Stimulated activated memory B cell treated with anti-CD40 and anti-IgM and Interleukin-4, amounts not matched to agents 10 μg/mL and 1 μg/mL and 100 μg/mL, for 72 hours (primary cell): Measurements from ENCODE around the gene WNK1.
"Not testable (repeated sequence)": the region's sequence is repeated elsewhere in the genome, so short reads cannot be mapped to it uniquely, and the experiment has no call there.

Experiments used
- ATAC-seq: fragments of 150-1000 bp; cut with Tn5 transposase; 2 replicates; pipeline ENCODE4 v1.10.0; 2021
- H3K27ac Mint-ChIP-seq: one replicate; pipeline ENCODE4 v1.8.0; 2022; ENCODE audit warnings: mild to moderate bottlenecking, mixed read lengths
- H3K27me3 Mint-ChIP-seq: one replicate; pipeline ENCODE4 v1.8.0; 2022; ENCODE audit warnings: mixed read lengths
- H3K36me3 Mint-ChIP-seq: one replicate; pipeline ENCODE4 v1.8.0; 2022; ENCODE audit warnings: mixed read lengths
- H3K4me1 Mint-ChIP-seq: one replicate; pipeline ENCODE4 v1.8.0; 2022; ENCODE audit warnings: mixed read lengths
- H3K4me3 Mint-ChIP-seq: one replicate; pipeline ENCODE4 v1.8.0; 2022; ENCODE audit warnings: mild to moderate bottlenecking, moderate library complexity, mixed read lengths
- H3K9me3 Mint-ChIP-seq: one replicate; pipeline ENCODE4 v1.8.0; 2022; ENCODE audit warnings: mixed read lengths

Gene WNK1

DNA sequence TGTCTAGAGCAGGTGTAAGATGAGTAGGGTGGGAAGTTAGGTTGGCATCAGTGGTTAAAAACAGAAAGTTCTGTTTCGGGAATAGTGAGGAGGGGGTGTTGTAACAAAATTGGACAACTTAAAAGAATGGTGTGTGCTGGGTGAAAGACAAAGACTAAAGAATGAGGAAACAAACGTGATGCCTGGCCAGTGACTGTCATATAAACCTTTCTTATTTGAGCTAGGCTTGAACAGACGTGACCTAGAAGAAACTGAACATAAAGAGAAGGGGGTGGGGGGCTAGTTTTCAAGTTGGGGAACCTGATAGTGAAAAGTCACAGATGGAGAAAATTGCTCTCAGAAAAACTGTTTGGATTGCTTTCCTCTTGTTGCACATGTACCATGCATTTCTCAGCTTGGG is 157.5 kb downstream of the WNK1 start:
- no peak overlapping the region for H3K4me3 Mint-ChIP-seq
- peaks cover 52% of the 10 kb centered on the region for H3K36me3 Mint-ChIP-seq
- no peaks in the 10 kb centered on the region for H3K9me3 Mint-ChIP-seq
- H3K27me3 Mint-ChIP-seq = no peaks in the 10 kb centered on the region
- peaks cover 13% of the 10 kb centered on the region for H3K4me1 Mint-ChIP-seq
- H3K27ac Mint-ChIP-seq = peak overlapping the region; percentile 0
- ATAC-seq = no peak

DNA sequence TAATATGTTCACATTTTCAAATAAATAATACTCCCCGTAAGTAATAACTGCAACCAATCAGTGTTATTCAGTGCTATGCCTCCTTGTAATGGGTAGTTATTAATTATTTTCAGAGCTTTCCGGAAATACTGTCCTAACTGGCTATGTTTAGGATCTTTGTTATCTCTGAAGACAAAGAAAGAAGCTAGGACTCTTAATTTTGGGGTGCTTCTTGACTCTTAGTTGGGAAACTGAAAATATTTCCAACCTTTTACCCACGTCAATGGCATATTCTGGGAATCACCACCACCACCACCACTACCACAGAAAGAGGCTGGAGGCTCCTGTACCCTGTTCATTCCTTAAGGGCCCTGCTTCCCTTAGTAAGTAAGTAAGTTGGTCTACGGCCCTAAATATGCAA is 158.0 kb downstream of the WNK1 start:
- Mint-ChIP-seq H3K27ac (peak overlapping the region; percentile 0), H3K36me3 (peaks cover 48% of the 10 kb centered on the region), H3K9me3 (no peaks in the 10 kb centered on the region), H3K4me3 (no peak overlapping the region), H3K4me1 (peaks cover 16% of the 10 kb centered on the region), H3K27me3 (no peaks in the 10 kb centered on the region)
- no peak for ATAC-seq

DNA sequence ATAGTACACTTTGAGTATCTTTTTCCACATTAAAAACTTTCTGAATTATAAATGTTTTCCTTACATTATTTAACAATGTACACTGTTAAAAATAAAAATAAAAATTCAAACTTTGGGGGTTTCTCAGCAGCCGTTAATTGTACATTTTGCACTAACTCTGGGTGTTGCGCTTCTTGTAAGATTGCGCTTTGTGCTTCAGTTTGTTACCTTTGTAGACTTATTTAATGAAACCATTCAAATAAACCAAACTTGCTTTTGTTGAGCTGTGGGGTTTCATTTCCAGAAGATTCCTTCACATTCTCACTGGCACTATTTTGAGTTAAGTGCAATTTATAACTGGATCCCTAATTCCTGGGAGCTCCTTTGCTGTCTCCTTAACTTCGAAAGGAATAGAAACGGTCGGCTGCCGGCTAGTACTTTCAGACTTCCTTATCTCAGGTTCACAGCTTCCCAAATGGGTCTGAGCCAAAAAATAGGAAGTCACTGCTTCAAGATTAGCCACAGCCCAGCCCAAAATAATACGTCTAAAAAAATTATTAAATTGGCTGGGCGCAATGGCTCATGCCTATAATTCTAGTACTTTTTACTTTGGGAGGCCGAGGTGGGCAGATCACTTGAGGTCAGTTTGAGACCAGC is 158.9 kb downstream of the WNK1 start:
- Mint-ChIP-seq H3K4me1 (peaks cover 20% of the 10 kb centered on the region), H3K4me3 (no peak overlapping the region), H3K36me3 (peaks cover 44% of the 10 kb centered on the region), H3K27me3 (no peaks in the 10 kb centered on the region), H3K9me3 (no peaks in the 10 kb centered on the region), H3K27ac (no peak overlapping the region)
- no peak for ATAC-seq

DNA sequence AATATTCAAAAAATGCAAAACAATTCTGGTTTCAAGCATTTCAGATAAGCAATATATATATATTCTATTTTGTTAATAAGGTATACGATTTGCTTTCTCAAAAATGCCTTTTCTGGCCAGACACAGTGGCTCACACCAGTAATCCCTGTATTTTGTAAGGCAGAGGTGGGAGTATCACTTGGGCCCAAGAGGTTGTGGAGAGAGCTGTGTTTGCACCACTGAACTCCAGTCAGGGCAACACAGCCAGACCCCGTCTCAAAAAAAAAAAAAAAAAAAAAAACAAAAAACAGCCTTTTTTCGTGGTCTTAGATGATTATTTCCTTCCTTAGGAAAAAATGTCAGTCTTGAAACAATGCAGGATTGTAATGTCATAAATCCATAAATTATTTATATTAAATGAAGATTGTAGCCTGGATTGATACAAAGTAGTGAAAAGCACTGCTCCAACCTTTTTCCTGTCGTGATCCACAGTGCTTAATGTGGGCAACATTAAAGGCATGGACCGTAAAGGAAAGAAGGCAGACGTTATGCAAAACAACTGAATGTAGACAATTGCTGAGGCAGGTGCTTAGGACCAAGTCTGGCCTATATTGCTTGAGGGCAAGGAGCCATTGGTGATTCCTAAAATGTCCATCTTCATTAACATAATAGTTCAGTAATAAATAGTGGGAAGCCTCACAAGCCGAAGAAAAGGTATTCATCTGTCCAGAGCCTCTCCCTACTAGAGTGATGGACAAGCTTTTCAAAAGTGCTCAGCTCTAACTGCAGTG is 160.3 kb downstream of the WNK1 start:
- Mint-ChIP-seq H3K27ac (no peak overlapping the region), H3K9me3 (no peaks in the 10 kb centered on the region), H3K36me3 (peaks cover 44% of the 10 kb centered on the region), H3K4me3 (no peak overlapping the region), H3K27me3 (no peaks in the 10 kb centered on the region), H3K4me1 (peaks cover 22% of the 10 kb centered on the region)
- ATAC-seq = no peak

DNA sequence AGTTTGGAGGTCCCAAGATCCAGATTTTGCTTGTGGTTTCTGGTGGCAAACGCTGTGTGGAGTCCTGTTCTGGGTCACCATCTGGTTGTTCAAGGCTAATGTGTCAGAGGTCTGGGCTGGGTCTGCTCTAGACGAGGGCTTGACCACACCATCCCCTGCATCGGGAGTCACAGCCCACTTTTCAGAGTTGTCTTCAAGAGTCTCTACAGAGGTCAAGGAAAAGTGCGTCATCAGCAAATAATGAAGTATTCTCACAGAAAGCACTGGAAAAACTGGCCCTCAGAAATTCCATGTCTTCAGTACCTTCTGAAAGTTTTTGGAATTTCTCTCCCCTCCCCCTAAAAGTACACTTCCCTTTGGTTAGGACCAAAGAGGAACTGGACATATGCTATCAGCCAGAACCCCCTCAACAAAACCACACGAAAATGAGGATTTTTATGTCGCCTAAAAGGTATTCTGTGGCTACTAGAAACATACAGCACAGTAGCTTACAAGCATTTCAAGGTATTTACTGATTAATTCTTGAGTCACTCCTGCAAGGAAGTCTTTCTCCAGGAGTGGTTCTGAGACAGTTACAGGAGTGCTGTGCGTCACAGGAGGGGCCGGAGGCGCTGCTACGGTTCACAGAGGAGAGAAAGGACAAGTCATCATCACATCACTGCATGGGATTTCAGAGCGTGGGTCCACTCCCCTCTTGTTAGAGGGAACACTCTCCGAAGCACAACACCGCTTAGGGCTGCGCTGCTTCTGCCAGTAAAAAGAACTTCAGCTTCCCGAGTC is 161.7 kb downstream of the WNK1 start:
- no peaks in the 10 kb centered on the region for H3K9me3 Mint-ChIP-seq
- ATAC-seq = no peak

DNA sequence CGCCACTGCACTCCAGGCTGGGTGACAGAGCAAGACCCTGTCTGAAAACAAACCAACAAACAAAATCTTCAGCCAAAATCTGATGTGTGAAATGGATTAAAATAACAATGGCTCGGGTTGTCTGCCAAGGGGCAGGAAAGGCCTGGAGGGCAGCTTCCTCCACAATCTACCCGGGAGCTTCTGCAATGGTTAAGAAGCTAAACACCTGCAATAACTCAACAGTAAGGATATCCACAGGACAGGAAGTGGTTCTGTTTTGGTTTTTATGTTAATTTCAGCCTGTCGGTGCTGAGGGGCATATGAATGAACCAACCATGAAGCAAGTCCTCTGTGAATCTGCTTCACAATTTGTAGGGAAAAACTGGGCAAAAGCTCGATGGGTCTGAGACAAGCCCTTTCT is 162.7 kb downstream of the WNK1 start:
- H3K4me1 Mint-ChIP-seq = peaks cover 22% of the 10 kb centered on the region
- no peaks in the 10 kb centered on the region for H3K27me3 Mint-ChIP-seq
- H3K27ac Mint-ChIP-seq = peak overlapping the region; percentile 23
- H3K9me3 Mint-ChIP-seq = no peaks in the 10 kb centered on the region
- H3K36me3 Mint-ChIP-seq = peaks cover 42% of the 10 kb centered on the region
- H3K4me3 Mint-ChIP-seq = no peak overlapping the region
- no peak for ATAC-seq

More for the DNA sequence above, 161.7 kb downstream of the WNK1 start:
- Mint-ChIP-seq H3K27me3 (no peaks in the 10 kb centered on the region), H3K27ac (peak overlapping the region; percentile 23), H3K4me1 (peaks cover 22% of the 10 kb centered on the region), H3K36me3 (peaks cover 48% of the 10 kb centered on the region), H3K4me3 (no peak overlapping the region)

DNA sequence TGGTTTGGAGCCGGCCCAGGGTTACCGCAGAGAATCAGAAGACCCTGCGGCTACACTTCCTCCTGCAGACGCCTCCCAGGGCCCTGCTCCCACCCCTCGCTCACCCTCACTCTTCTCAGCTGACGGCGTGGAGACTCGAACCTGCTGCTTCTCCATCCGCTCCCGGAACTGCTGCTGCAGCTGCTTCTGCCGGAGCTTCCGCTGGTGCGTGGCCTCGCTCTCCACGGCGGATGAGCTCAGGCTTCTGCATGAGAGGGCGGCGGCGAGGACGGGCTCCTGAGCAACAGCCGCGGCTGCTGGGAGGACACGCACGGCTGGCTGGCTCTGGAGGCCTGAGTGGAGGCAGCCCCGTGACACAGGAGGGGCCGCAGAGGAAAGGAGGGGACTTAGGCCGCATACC is 163.9 kb downstream of the WNK1 start:
- Mint-ChIP-seq H3K36me3 (peaks cover 53% of the 10 kb centered on the region), H3K4me3 (peak overlapping the region; percentile 49), H3K4me1 (peaks cover 22% of the 10 kb centered on the region), H3K27me3 (no peaks in the 10 kb centered on the region), H3K27ac (peak overlapping the region; percentile 74), H3K9me3 (no peaks in the 10 kb centered on the region)
- no peak for ATAC-seq

DNA sequence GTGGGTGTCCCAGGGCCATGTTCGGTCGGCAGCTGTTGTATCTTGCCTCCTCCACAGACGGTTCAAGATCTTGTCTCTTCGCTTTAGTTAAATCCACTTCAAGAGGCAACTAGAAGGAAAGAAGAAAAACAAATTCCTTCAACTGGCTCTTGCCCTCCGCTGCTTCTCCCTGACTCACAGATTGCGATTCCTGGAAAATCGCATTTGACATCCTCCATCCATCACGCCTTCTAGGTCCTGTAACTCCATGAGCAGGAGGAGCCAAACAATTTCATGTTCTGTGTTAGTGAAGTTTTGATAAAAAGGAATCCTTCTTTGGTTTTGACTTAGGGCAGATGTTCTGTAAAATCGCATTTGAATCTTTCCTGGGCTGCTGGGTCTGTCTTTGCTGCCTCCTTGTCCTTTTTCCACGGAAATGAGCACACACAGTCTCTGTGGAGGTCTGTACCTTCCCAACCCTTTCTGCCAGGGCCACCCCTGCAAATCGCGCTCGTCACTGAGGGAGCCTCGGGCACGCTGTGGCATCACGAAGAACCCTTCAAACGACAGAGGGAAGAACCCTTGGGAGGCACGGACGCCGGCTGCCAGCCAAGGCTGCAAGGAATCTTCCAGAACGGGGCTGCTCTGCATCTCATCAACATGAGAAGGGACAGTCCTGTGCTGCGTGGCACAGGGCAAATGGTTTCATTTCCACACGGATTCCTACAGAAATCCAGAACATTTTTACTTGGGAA is 164.5 kb downstream of the WNK1 start:
- Mint-ChIP-seq H3K4me3 (no peak overlapping the region), H3K9me3 (no peaks in the 10 kb centered on the region)

DNA sequence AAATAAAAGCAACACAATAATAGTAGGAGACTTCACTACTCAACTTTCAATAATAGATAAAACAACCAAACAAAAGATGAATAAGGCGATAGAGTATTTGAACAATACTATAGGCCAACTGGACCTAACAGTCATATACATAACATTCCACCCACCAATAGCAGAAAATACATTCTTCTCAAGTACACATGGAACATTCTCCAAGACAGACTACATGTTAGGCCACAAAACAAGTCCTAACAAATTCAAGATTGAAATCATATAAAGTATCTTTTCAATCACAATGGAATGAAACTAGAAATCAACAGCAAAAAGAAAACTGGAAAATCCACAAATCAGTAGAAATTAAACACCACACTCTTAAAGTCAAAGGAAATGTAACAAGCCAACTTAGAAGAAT is 168.3 kb downstream of the WNK1 start:
- peak overlapping the region; percentile 63 for H3K27ac Mint-ChIP-seq
- ATAC-seq = no peak
- peaks cover 60% of the 10 kb centered on the region for H3K36me3 Mint-ChIP-seq

More for the DNA sequence above, 164.5 kb downstream of the WNK1 start:
- peaks cover 22% of the 10 kb centered on the region for H3K4me1 Mint-ChIP-seq
- H3K27ac Mint-ChIP-seq = peak overlapping the region; percentile 74
- peaks cover 57% of the 10 kb centered on the region for H3K36me3 Mint-ChIP-seq
- ATAC-seq = no peak
- no peaks in the 10 kb centered on the region for H3K27me3 Mint-ChIP-seq

DNA sequence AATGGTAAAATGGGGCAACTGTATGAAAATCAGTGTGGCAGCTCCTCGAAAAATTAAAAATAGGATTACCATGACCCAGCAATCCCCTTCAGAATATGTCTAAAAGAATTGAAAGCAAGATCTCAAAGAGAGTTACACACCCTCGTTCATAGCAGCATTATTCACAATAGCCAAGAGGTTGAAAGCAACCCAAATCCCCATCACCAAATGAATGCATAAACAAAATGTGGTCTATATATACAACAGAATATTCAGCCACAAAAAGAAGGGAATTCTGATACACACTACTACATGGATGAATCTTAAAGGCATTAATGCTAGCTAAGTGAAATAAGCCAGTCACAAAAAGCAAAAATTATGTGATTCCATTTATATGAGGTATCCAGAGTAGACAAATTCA is 169.9 kb downstream of the WNK1 start:
- no peak for ATAC-seq
- Mint-ChIP-seq H3K4me3 (no peak overlapping the region), H3K9me3 (no peaks in the 10 kb centered on the region), H3K27ac (no peak overlapping the region), H3K36me3 (peaks cover 59% of the 10 kb centered on the region), H3K27me3 (no peaks in the 10 kb centered on the region), H3K4me1 (no peaks in the 10 kb centered on the region)

More for the DNA sequence above, 168.3 kb downstream of the WNK1 start:
- H3K4me3 Mint-ChIP-seq = no peak overlapping the region
- no peaks in the 10 kb centered on the region for H3K9me3 Mint-ChIP-seq
- no peaks in the 10 kb centered on the region for H3K27me3 Mint-ChIP-seq
- H3K4me1 Mint-ChIP-seq = peaks cover 6% of the 10 kb centered on the region

DNA sequence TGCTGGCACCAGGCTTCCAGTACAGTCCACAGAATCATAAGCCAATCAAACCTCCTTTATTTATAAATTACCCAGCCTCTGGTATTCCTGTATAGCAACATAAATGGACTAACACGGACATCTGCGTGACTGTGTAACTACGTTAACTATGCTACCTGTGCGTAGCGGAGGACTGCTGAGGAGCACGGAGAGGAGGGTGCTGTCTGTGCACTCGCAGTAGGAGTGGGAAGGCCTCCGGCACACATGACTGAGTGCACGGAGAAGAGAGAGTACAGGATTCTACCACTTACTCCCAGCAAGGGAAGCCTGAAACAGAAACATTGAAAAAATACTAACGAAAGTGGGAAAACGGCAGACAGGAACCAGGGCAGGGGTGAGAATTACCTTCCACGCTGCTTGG is 174.3 kb downstream of the WNK1 start:
- no peaks in the 10 kb centered on the region for H3K4me1 Mint-ChIP-seq
- H3K4me3 Mint-ChIP-seq = no peak overlapping the region
- no peaks in the 10 kb centered on the region for H3K27me3 Mint-ChIP-seq
- H3K36me3 Mint-ChIP-seq = peaks cover 54% of the 10 kb centered on the region
- ATAC-seq = no peak
- no peaks in the 10 kb centered on the region for H3K9me3 Mint-ChIP-seq
- H3K27ac Mint-ChIP-seq = no peak overlapping the region

DNA sequence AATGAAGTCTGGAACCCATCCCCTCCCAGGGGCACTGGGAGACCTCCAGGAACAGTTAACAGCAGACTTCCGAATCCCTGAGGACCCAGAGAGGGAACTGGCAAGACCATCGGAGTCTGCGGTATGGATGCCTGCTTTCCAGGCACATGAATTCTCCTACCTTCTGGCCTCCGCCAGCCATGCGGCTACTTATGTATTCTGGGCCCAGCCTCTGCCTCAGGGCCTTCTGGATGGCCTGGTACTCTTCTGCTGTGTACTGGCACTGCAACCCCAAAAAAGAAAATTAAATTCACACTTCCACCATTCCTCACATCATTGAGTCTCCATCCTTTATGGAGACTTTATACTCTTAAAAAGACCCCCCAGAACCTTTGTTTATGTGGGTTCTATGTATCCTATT is 178.7 kb downstream of the WNK1 start:
- Mint-ChIP-seq H3K27ac (peak overlapping the region; percentile 40), H3K9me3 (no peaks in the 10 kb centered on the region), H3K4me3 (no peak overlapping the region), H3K27me3 (no peaks in the 10 kb centered on the region), H3K4me1 (no peaks in the 10 kb centered on the region), H3K36me3 (peaks cover 43% of the 10 kb centered on the region)
- ATAC-seq = no peak

DNA sequence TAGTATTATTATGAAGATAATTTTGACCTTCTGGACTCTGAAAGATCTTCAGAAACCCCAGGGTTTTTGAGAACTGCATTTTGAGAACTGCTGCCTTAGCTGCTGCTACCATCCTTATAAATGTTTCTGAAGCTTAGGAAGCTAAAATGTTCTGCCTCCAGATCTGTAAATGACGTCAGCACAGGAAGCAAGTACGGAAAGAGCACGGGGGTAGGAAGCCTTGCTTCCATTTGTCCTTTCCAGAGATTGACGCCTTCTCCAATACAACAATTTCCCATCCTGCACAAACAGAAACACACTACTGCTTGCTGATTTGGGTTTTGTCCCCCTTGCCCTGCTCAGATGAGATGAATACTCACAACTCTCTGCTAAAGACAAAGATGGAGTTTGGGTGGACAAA is 179.2 kb downstream of the WNK1 start:
- no peaks in the 10 kb centered on the region for H3K27me3 Mint-ChIP-seq
- peak overlapping the region; percentile 40 for H3K27ac Mint-ChIP-seq
- no peaks in the 10 kb centered on the region for H3K4me1 Mint-ChIP-seq
- H3K9me3 Mint-ChIP-seq = no peaks in the 10 kb centered on the region
- no peak for ATAC-seq
- H3K4me3 Mint-ChIP-seq = no peak overlapping the region
- peaks cover 39% of the 10 kb centered on the region for H3K36me3 Mint-ChIP-seq

DNA sequence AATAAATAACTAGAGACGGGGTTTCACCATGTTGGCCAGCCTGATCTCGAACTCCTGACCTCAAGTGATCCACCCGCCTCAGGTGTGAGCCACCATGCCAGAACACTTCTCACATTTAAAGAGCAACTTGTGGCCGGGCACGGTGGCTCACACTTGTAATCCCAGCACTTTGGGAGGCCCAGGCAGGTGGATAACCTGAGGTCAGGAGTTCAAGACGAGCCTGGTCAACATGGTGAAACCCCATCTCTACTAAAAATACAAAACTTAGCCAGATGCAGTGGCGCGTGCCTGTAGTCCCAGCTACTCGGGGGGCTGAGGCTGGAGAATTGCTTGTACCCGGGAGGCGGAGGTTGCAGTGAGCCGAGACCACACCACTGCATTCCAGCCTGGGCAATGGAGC is 183.5 kb downstream of the WNK1 start:
- H3K36me3 Mint-ChIP-seq = peaks cover 57% of the 10 kb centered on the region

More for the DNA sequence above, 183.5 kb downstream of the WNK1 start:
- not testable (repeated sequence) for H3K4me3 Mint-ChIP-seq, ATAC-seq, H3K27ac Mint-ChIP-seq, H3K9me3 Mint-ChIP-seq, H3K27me3 Mint-ChIP-seq, H3K4me1 Mint-ChIP-seq
